IMR-90 (cell line): Measurements from ENCODE around the gene DYRK3. TPM values are rescaled to one million over a fixed set of nuclear protein-coding genes. Genes with fewer than 3 reads are reported as not detected.

Experiments
- ATAC-seq: fragments of 200-7000 bp; cut with Tn5 transposase; 2 replicates; pipeline ENCODE4 v1.9.1; 2020; ENCODE audit warnings: low read depth, mild to moderate bottlenecking, moderate library complexity
- BruUV-seq: library from RNA; stranded (reverse); fragments of 400-500 nt; replicated peaks from 2 replicates; lab custom pipeline; 2021; lab: Mats Ljungman, UMichigan
- CTCF ChIA-PET: fragments of 300-600 bp; formaldehyde crosslinking; extraction: SDS; loops from one replicate; lab custom pipeline; 2021; ENCODE audit warnings: antibody characterized with exemption; lab: Yijun Ruan, JAX
- POLR2A ChIA-PET: fragments of 300-600 bp; sonication (Branson Sonifier 250); formaldehyde crosslinking; loops from one replicate; lab custom pipeline; 2022; ENCODE audit warnings: antibody characterized with exemption; ENCODE audit not compliant: unreplicated experiment; lab: Charles Lee
- DNase-seq: peaks from one replicate; pipeline ENCODE4 v3.0.0; 2013
- H2AFZ ChIP-seq: replicated peaks from 2 replicates; pipeline ENCODE3; 2013; ENCODE audit warnings: low read length, mild to moderate bottlenecking; ENCODE audit not compliant: poor library complexity
- H2AK5ac ChIP-seq: 2 replicates; pipeline ENCODE4 v1.6.1; 2013; ENCODE audit warnings: low read depth, low read length, inconsistent platforms
- H2AK9ac ChIP-seq: replicated peaks from 2 replicates; pipeline ENCODE3; 2013; ENCODE audit warnings: mild to moderate bottlenecking, low read depth, low read length, moderate library complexity; ENCODE audit not compliant: poor library complexity
- H2BK120ac ChIP-seq: 2 replicates; pipeline ENCODE4 v1.6.1; 2013; ENCODE audit warnings: low read depth, low read length, inconsistent platforms
- H2BK15ac ChIP-seq: 3 replicates; pipeline ENCODE4 v1.6.1; 2013; ENCODE audit warnings: low read depth, low read length, inconsistent platforms
- H2BK20ac ChIP-seq: 2 replicates; pipeline ENCODE4 v1.6.1; 2013; ENCODE audit warnings: low read depth, mild to moderate bottlenecking, inconsistent platforms, low read length, moderate library complexity
- H2BK5ac ChIP-seq: 2 replicates; pipeline ENCODE4 v1.6.1; 2013; ENCODE audit warnings: mild to moderate bottlenecking, low read depth, low read length, inconsistent platforms; ENCODE audit not compliant: poor library complexity, severe bottlenecking
- H3K14ac ChIP-seq: replicated peaks from 2 replicates; pipeline ENCODE4 v1.6.1; 2013; ENCODE audit warnings: low read depth, low read length, inconsistent platforms
- H3K18ac ChIP-seq: 2 replicates; pipeline ENCODE4 v1.6.1; 2013; ENCODE audit warnings: low read depth, low read length, control low read depth
- H3K23ac ChIP-seq: 2 replicates; pipeline ENCODE4 v1.6.1; 2013; ENCODE audit warnings: low read depth, low read length, inconsistent platforms
- H3K27ac ChIP-seq: 2 replicates; pipeline ENCODE4 v1.5.1; 2013; ENCODE audit warnings: mild to moderate bottlenecking, control low read depth, low read length; ENCODE audit not compliant: insufficient read depth
- H3K27me3 ChIP-seq: 2 replicates; pipeline ENCODE4 v1.6.1; 2013; ENCODE audit warnings: low read length; ENCODE audit not compliant: control insufficient read depth, insufficient read depth
- H3K36me3 ChIP-seq: 2 replicates; pipeline ENCODE4 v1.6.1; 2013; ENCODE audit warnings: low read length, mixed read lengths; ENCODE audit not compliant: control insufficient read depth, insufficient read depth
- H3K4ac ChIP-seq: 2 replicates; pipeline ENCODE4 v1.6.1; 2013; ENCODE audit warnings: low read depth, low read length, inconsistent platforms
- H3K4me1 ChIP-seq: 2 replicates; pipeline ENCODE4 v1.6.1; 2013; ENCODE audit warnings: low read length, mixed read lengths; ENCODE audit not compliant: control insufficient read depth, insufficient read depth
- H3K4me2 ChIP-seq: 2 replicates; pipeline ENCODE4 v1.6.1; 2013; ENCODE audit warnings: low read depth, mild to moderate bottlenecking, control low read depth, low read length, moderate library complexity
- H3K4me3 ChIP-seq: 2 replicates; pipeline ENCODE4 v1.5.1; 2013; ENCODE audit warnings: low read depth, mild to moderate bottlenecking, control low read depth, low read length, moderate library complexity; ENCODE audit not compliant: insufficient read depth
- H3K56ac ChIP-seq: 2 replicates; pipeline ENCODE4 v1.6.1; 2013; ENCODE audit warnings: low read length, inconsistent platforms; ENCODE audit not compliant: insufficient read depth; ENCODE audit errors: extremely low read depth
- H3K79me1 ChIP-seq, 2 experiments: 2 replicates each; pipeline ENCODE4 v1.6.1; 2013; ENCODE audit warnings: low read length in 2 of 2, inconsistent platforms in 1 of 2, low read depth in 1 of 2
- H3K9ac ChIP-seq: 2 replicates; pipeline ENCODE4 v1.6.1; 2013; ENCODE audit warnings: low read depth, low read length, control low read depth
- H3K9me1 ChIP-seq: 2 replicates; pipeline ENCODE4 v1.6.1; 2013; ENCODE audit warnings: low read length, inconsistent platforms; ENCODE audit not compliant: insufficient read depth
- H3K9me3 ChIP-seq: 2 replicates; pipeline ENCODE4 v1.6.1; 2013; ENCODE audit warnings: low read length; ENCODE audit not compliant: control insufficient read depth, insufficient read depth
- H4K20me1 ChIP-seq: 2 replicates; pipeline ENCODE4 v1.6.1; 2013; ENCODE audit warnings: low read length, inconsistent platforms; ENCODE audit not compliant: insufficient read depth
- H4K5ac ChIP-seq: 2 replicates; pipeline ENCODE4 v1.6.1; 2013; ENCODE audit warnings: mild to moderate bottlenecking, low read depth, low read length, control low read depth
- H4K8ac ChIP-seq, 2 experiments: 2 replicates each; pipeline ENCODE4 v1.6.1; 2013; ENCODE audit warnings: low read depth in 2 of 2, low read length in 2 of 2, control low read depth in 1 of 2, inconsistent platforms in 1 of 2
- H4K91ac ChIP-seq: 2 replicates; pipeline ENCODE4 v1.6.1; 2013; ENCODE audit warnings: low read depth, low read length, inconsistent platforms; ENCODE audit not compliant: insufficient read depth
- BHLHE40 ChIP-seq: fragments of 150-350 bp; IDR thresholded peaks from 2 replicates; pipeline ENCODE4 v1.6.1; 2016; ENCODE audit warnings: mild to moderate bottlenecking, low read depth, low read length
- CEBPB ChIP-seq: IDR thresholded peaks from 2 replicates; pipeline ENCODE4 v1.6.1; 2012; ENCODE audit warnings: low read depth, low read length, improper control_type of control experiment
- CHD1 ChIP-seq: IDR thresholded peaks from 2 replicates; pipeline ENCODE4 v1.6.1; 2012; ENCODE audit warnings: low read depth, low read length, improper control_type of control experiment
- FOS ChIP-seq: fragments of 150-350 bp; IDR thresholded peaks from 2 replicates; pipeline ENCODE4 v1.6.1; 2016; ENCODE audit warnings: low read depth, low read length
- MAFK ChIP-seq: IDR thresholded peaks from 2 replicates; pipeline ENCODE4 v1.6.1; 2012; ENCODE audit warnings: low read depth, low read length, improper control_type of control experiment
- MAZ ChIP-seq: IDR thresholded peaks from 2 replicates; pipeline ENCODE4 v1.6.1; 2012; ENCODE audit warnings: low read depth, mild to moderate bottlenecking, low read length, improper control_type of control experiment, moderate library complexity, borderline replicate concordance
- MXI1 ChIP-seq: IDR thresholded peaks from 2 replicates; pipeline ENCODE4 v1.6.1; 2012; ENCODE audit warnings: low read depth, mild to moderate bottlenecking, low read length, moderate library complexity, borderline replicate concordance
- NFE2L2 ChIP-seq: fragments of 150-350 bp; IDR thresholded peaks from 2 replicates; pipeline ENCODE4 v1.6.1; 2016; ENCODE audit warnings: low read depth, mild to moderate bottlenecking, low read length
- POLR2A ChIP-seq: IDR thresholded peaks from 2 replicates; pipeline ENCODE4 v1.6.1; 2012; ENCODE audit warnings: mild to moderate bottlenecking, low read depth, low read length
- RAD21 ChIP-seq: IDR thresholded peaks from 2 replicates; pipeline ENCODE4 v1.6.1; 2012; ENCODE audit warnings: low read length, improper control_type of control experiment
- RCOR1 ChIP-seq: IDR thresholded peaks from 2 replicates; pipeline ENCODE4 v1.6.1; 2012; ENCODE audit warnings: mild to moderate bottlenecking, low read length, improper control_type of control experiment; ENCODE audit not compliant: insufficient replicate concordance
- SMC3 ChIP-seq: fragments of 150-350 bp; IDR thresholded peaks from 2 replicates; pipeline ENCODE4 v1.6.1; 2016; ENCODE audit warnings: low read depth, mild to moderate bottlenecking, antibody characterized with exemption, low read length, moderate library complexity
- WGBS, 2 experiments: methylation state at CpG; one replicate each; pipeline versions ENCODE4 v1.1.5 to v1.1.7; 2013; ENCODE audit warnings: missing lambda C conversion rate in 2 of 2; ENCODE audit not compliant: insufficient read length in 1 of 2; ENCODE audit errors: extremely low coverage in 2 of 2; 5-methylcytosine and 5-hydroxymethylcytosine counted together
- dilution Hi-C: fragments of 300-500 bp; cut with HindIII; formaldehyde crosslinking; loops from one replicate; pipeline ENCODE4 v1.14.3; 2018; ENCODE audit warnings: low sequenced_read_pairs; ENCODE audit not compliant: unreplicated experiment
- in situ Hi-C: fragments of 300-500 bp; cut with MboI; formaldehyde crosslinking; loops from 3 replicates; pipeline ENCODE4 v1.14.3; 2019; ENCODE audit warnings: low sequenced_read_pairs, inconsistent platforms, mixed read lengths
- intact Hi-C: fragments of 100-400 bp; cut with micrococcal nuclease; formaldehyde crosslinking; loops from 2 replicates; pipeline ENCODE4 v1.10.0; 2022
- polyA plus RNA-seq, 3 experiments: library from polyadenylated mRNA; depleted of rRNA; stranded (reverse); fragments of >200 nt; gene quantifications; 2 replicates each; pipeline ENCODE4 v1.2.3, GENCODE V29; 2012; ENCODE audit warnings: low replicate concordance in 1 of 3
- total RNA-seq: library from RNA; depleted of rRNA; stranded (reverse); fragments of >200 nt; gene quantifications from 2 replicates; pipeline ENCODE4 v1.2.3, GENCODE V29; 2012
- TF ChIP-seq, protein P1 (sequence below): fragments of 150-350 bp; IDR thresholded peaks from 2 replicates; pipeline ENCODE4 v1.6.1; 2017; ENCODE audit warnings: mild to moderate bottlenecking, antibody characterized with exemption, low read length, low read depth
- TF ChIP-seq, protein P2 (sequence below): conservative IDR thresholded peaks from 2 replicates; pipeline ENCODE4 v1.5.1; 2012; ENCODE audit warnings: mild to moderate bottlenecking, low read depth, low read length, improper control_type of control experiment
- TF ChIP-seq, protein P3 (sequence below): fragments of 150-350 bp; IDR thresholded peaks from 2 replicates; pipeline ENCODE4 v1.6.1; 2016; ENCODE audit warnings: low read depth, mild to moderate bottlenecking, low read length, moderate library complexity, borderline replicate concordance

Gene DYRK3
- total and polyA plus RNA-seq, 2 of the 4 experiments (the other 2 are of a cell fraction) = 5.5 to 22.0 TPM

DNA sequence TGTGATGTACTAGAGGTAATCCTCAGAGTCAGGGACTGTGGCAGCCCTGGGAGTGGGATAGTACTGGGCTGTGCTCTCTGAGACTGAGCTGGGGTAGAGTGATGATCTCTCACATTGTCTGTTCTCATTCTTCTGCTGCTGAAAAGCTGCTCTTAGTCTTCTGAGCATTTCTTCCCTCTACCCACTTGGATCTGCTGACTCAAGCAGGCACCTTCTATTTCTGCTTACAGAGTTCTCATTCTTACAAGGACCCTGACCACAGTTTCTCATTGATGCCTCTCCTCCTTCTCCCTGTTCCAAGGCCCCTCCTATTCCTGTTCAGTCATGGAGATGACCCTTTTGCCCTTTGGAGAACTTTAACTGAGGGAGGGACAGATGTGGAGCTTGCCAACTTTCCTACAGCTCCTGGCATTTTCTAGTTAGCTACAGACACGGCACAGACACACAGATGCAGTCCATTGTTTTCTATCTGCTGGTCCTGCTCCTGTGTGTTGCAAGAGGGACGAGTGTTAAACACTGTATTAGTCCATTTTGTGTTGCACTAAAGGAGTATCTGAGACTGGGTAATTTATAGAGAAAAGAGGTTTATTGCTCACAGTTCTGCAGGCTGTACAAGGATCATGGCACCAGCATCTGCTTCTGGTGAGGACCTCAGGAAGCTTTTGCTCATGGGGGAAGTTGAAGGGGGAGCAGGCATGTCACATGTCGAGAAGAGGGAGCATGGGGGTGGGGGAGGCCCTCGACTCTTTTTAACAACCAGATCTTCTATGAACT, 61.7 kb downstream of the DYRK3 start:
- no peak overlapping the region for H3K4me2 ChIP-seq
- no peak overlapping the region for H2BK5ac ChIP-seq
- no peak overlapping the region for H3K14ac ChIP-seq
- peaks cover 8% of the 10 kb centered on the region for H3K36me3 ChIP-seq
- WGBS, 2 experiments = 80% methylated on average over 1 of the region's 4 CpGs; no CpG with 5 or more reads in 1 of the 2 experiments
- H3K9me1 ChIP-seq = peaks cover 79% of the 10 kb centered on the region
- no peak overlapping the region for H3K18ac ChIP-seq
- H3K9ac ChIP-seq = no peak overlapping the region
- BruUV-seq = no TSS peak
- intact Hi-C loops = no loop called here
- H3K4me1 ChIP-seq = peaks cover 47% of the 10 kb centered on the region
- dilution Hi-C loops = no loop called here
- DNase-seq = no peak
- no peaks in the 10 kb centered on the region for H3K27me3 ChIP-seq
- no peak overlapping the region for H2AFZ ChIP-seq
- H4K20me1 ChIP-seq = peaks cover 100% of the 10 kb centered on the region
- in situ Hi-C loops = no loop called here
- ChIA-PET CTCF (interaction anchor here (0.9 kb wide), 1 partner anchor 29 kb away, joined by 3 read pairs; no protein-coding TSS in a partner anchor), POLR2A (no interaction called here)
- H4K5ac ChIP-seq = no peak overlapping the region
- no peak overlapping the region for H2AK5ac ChIP-seq
- H3K4me3 ChIP-seq = no peak overlapping the region
- H2BK20ac ChIP-seq = no peak overlapping the region
- H3K56ac ChIP-seq = no peak overlapping the region
- no peak overlapping the region for H3K27ac ChIP-seq
- no peak for ATAC-seq
- no peak overlapping the region for H4K91ac ChIP-seq
- no peak overlapping the region for H2BK120ac ChIP-seq
- no peaks in the 10 kb centered on the region for H3K9me3 ChIP-seq
- H2AK9ac ChIP-seq = no peak overlapping the region
- no peak overlapping the region for H3K4ac ChIP-seq
- H4K8ac ChIP-seq = no peak overlapping the region
- H2BK15ac ChIP-seq = no peak overlapping the region
- H3K79me1 ChIP-seq = peaks cover 28 to 100% of the 10 kb centered on the region in 2 experiments
- no peak overlapping the region for H3K23ac ChIP-seq
- no peak for TF ChIP-seq CEBPB
- TF ChIP-seq, protein P1, sequence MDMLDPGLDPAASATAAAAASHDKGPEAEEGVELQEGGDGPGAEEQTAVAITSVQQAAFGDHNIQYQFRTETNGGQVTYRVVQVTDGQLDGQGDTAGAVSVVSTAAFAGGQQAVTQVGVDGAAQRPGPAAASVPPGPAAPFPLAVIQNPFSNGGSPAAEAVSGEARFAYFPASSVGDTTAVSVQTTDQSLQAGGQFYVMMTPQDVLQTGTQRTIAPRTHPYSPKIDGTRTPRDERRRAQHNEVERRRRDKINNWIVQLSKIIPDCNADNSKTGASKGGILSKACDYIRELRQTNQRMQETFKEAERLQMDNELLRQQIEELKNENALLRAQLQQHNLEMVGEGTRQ = no peak
- no peak for TF ChIP-seq RAD21
- TF ChIP-seq, protein P2, sequence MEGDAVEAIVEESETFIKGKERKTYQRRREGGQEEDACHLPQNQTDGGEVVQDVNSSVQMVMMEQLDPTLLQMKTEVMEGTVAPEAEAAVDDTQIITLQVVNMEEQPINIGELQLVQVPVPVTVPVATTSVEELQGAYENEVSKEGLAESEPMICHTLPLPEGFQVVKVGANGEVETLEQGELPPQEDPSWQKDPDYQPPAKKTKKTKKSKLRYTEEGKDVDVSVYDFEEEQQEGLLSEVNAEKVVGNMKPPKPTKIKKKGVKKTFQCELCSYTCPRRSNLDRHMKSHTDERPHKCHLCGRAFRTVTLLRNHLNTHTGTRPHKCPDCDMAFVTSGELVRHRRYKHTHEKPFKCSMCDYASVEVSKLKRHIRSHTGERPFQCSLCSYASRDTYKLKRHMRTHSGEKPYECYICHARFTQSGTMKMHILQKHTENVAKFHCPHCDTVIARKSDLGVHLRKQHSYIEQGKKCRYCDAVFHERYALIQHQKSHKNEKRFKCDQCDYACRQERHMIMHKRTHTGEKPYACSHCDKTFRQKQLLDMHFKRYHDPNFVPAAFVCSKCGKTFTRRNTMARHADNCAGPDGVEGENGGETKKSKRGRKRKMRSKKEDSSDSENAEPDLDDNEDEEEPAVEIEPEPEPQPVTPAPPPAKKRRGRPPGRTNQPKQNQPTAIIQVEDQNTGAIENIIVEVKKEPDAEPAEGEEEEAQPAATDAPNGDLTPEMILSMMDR = no peak
- TF ChIP-seq, protein P3, sequence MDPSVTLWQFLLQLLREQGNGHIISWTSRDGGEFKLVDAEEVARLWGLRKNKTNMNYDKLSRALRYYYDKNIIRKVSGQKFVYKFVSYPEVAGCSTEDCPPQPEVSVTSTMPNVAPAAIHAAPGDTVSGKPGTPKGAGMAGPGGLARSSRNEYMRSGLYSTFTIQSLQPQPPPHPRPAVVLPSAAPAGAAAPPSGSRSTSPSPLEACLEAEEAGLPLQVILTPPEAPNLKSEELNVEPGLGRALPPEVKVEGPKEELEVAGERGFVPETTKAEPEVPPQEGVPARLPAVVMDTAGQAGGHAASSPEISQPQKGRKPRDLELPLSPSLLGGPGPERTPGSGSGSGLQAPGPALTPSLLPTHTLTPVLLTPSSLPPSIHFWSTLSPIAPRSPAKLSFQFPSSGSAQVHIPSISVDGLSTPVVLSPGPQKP = no peak
- TF ChIP-seq NFE2L2 = no peak
- no peak for TF ChIP-seq SMC3
- no peak for TF ChIP-seq FOS
- TF ChIP-seq POLR2A = no peak
- TF ChIP-seq MAZ = no peak
- TF ChIP-seq MXI1 = no peak
- no peak for TF ChIP-seq RCOR1
- TF ChIP-seq BHLHE40 = no peak
- no peak for TF ChIP-seq MAFK
- no peak for TF ChIP-seq CHD1
